ENCODE results near the gene NFYC.

NFYC gene

GRCh38 chr1:40691538-40692428 lies at the start of gene NFYC:
TSS of gene NFYC (plus strand) at chr1:40691704. CDS start at chr1:40738844, 47,140 bp downstream.
- DNase-seq = peak; percentile 95

- DNase-seq = no peak
These were observed 46.3 kb upstream of the NFYC start for GRCh38 chr1:40645118-40645680.

- no peak for DNase-seq
These were observed 45.2 kb upstream of the NFYC start for GRCh38 chr1:40646315-40646714.

GRCh38 chr1:40648200-40648599 lies 43.3 kb upstream of the NFYC start:
- DNase-seq = no peak

GRCh38 chr1:40648928-40649591 lies 42.4 kb upstream of the NFYC start:
- no peak for DNase-seq

- no peak for DNase-seq
These were observed 41.9 kb upstream of the NFYC start for GRCh38 chr1:40649592-40649930.

GRCh38 chr1:40650075-40650474 lies 41.4 kb upstream of the NFYC start:
- DNase-seq = no peak

GRCh38 chr1:40651138-40651857 lies 40.2 kb upstream of the NFYC start:
- DNase-seq = no peak

GRCh38 chr1:40652468-40652867 lies 39.0 kb upstream of the NFYC start:
- no peak for DNase-seq

GRCh38 chr1:40652979-40653378 lies 38.5 kb upstream of the NFYC start:
- no peak for DNase-seq

- no peak for DNase-seq
These were observed 37.5 kb upstream of the NFYC start for GRCh38 chr1:40653851-40654537.

GRCh38 chr1:40657046-40657445 lies 34.5 kb upstream of the NFYC start:
- no peak for DNase-seq

GRCh38 chr1:40658751-40659648 lies 32.5 kb upstream of the NFYC start:
- DNase-seq = no peak

- DNase-seq = no peak
These were observed 31.9 kb upstream of the NFYC start for GRCh38 chr1:40659649-40659947.

GRCh38 chr1:40661678-40662077 lies 29.8 kb upstream of the NFYC start:
- no peak for DNase-seq

- no peak for DNase-seq
These were observed 29.4 kb upstream of the NFYC start for GRCh38 chr1:40662151-40662550.

- DNase-seq = no peak
These were observed 28.6 kb upstream of the NFYC start for GRCh38 chr1:40662864-40663263.

GRCh38 chr1:40663324-40664166 lies 28.0 kb upstream of the NFYC start:
- peak; percentile 3 for DNase-seq

- peak; percentile 50 for DNase-seq
These were observed 27.4 kb upstream of the NFYC start for GRCh38 chr1:40664167-40664537.

- no peak for DNase-seq
These were observed 26.7 kb upstream of the NFYC start for GRCh38 chr1:40664791-40665190.
